CD4-positive, alpha-beta T cell treated with Interleukin-4 for 4 hours (primary cell): ENCODE measurements around the gene SLC34A3.
A peak's percentile ranks its signal among the peaks of the same experiment; 100 is the strongest.

Experiments
- DNase-seq: peaks from one replicate; pipeline ENCODE4 v3.0.0-alpha.2; 2020

Gene SLC34A3

DNA sequence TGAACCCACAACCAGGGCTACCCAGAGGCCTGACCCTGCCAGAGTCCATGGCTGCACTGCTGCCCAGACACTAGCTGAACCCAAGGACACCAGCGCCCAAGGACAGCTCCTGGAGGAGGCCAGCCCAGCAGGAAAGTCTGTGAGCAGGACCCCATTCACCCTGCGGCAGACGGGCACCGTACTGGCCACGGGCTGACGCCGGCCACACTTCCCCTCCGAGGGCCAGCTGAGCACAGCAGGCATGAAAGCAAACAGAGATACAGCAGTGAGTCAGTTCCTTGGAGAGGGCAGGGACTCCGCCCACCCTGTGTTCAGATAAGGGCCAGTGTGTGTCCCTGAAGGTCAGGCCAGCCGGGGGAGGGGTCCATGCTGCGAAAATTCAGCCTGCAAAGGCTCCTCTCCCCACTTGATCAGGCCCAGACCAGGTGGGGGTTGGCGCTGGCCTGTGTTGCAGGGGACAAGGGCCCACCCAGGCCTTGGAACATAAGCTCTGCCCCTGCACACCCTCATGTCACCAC, 11.9 kb upstream of the SLC34A3 start:
- DNase-seq: no peak

DNA sequence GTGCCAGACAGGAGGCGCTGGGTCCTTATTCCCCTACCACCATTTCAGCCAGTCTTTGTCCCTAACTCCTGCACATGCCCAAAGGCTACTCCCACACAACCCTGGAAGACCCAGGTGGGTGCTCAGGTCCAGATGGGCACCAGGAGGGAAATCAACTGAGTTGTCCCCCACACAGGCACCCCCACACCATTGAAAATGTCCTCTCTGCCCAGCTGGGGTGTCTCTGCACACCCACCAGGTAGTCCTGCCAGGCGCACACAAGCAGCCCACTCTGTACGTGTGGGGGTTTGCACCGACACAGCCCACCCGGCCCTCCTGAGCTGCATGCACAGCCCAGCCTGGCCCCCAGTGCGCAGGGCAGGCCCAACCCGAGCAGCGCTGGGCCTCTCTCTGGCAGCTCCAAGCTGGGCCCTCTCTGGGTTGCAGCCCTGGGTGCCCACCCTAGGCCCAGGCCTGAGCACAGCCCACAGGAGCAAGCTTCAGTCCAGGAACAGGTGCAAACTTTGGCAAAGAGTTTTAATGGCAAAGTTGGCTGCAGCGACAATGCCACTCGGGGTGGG, 10.9 kb upstream of the SLC34A3 start:
- no peak for DNase-seq

DNA sequence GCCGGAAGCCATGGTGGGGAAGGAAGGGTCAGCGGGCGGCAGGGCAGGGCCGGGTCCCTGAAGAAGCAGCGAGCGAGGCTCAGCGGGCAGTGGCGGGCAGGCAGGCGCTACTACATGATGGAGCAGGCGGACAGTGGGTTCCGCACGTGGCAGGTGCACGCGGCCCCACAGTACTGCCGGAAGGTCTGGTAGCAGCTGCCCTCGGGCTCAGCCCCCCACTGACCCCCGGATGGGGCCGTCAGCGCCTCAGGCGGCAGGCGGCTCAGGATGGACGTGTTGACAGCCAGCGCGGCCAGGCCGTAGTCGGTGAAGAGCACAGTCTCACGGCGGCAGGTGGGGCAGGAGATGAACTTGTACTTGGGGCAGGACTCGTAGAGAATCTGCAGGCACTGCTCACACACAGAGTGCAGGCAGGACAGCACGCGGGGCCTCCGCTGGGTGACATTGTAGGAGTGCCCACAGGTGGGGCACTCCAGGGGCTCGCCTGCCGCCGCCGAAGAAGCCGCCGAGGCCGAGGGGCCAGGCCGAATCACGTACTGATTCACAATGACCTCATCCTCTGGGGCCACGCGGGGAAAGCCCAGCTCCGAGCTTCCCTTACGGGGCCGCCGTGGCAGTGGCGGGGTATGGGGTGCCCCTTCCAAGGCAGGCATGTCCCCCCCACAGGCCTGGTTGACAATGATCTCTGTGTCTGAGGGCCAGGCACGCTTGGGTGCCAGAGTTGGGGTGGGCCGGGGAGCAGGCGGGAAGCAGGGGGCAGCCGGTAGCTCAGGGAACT, 10.2 kb upstream of the SLC34A3 start:
- DNase-seq: no peak

DNA sequence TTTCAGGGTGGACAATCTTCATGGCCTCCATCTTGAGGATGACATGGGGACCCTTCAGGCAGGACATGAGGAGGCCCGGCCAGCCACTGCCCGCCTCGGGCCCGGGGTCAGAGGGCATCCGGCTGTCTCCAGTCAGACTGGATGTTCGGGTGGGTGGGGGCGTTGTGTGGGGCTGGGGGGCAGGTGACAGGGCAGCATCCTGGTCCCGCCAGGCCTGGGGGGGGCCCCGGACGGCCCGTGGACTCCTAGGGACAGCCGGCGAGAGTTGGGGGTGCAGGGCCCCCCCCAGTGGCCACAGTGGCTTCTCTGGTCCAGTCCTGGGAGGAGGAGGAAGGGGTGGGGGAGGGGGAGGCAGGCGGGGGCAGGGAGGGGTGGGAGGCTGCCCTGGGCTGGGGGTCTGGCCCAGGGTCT, 9.6 kb upstream of the SLC34A3 start:
- DNase-seq: no peak

DNA sequence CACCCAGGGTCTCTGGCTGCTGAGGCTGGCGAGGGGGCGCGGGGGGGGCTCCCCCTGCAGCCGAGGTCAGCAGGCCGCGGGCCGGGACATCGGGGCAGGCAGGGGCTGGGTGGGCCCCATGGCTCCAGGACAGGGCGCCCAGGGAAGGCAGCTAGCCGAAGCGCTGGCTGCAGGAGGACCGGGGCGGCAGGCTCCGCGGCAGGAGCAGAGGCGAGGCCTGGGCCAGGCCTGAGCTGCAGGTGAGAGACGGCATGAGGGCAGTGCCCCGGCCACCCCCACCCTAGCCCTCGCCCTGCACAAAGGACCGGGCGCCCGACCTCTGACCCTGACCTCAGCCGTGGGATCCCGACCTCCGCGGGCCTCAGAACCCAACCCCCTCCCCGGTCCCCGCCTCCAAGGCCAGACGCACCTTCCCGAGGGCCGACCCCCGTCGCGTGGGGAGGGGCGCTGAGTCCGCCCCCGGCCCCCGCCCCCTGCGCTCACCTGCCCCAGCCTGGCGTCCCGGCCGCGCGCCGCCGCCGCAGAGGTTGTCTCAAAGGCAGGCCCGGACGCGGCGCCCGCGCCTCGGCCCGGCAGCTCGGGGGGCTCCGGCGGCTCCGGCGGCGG, 9.1 kb upstream of the SLC34A3 start:
- no peak for DNase-seq

DNA sequence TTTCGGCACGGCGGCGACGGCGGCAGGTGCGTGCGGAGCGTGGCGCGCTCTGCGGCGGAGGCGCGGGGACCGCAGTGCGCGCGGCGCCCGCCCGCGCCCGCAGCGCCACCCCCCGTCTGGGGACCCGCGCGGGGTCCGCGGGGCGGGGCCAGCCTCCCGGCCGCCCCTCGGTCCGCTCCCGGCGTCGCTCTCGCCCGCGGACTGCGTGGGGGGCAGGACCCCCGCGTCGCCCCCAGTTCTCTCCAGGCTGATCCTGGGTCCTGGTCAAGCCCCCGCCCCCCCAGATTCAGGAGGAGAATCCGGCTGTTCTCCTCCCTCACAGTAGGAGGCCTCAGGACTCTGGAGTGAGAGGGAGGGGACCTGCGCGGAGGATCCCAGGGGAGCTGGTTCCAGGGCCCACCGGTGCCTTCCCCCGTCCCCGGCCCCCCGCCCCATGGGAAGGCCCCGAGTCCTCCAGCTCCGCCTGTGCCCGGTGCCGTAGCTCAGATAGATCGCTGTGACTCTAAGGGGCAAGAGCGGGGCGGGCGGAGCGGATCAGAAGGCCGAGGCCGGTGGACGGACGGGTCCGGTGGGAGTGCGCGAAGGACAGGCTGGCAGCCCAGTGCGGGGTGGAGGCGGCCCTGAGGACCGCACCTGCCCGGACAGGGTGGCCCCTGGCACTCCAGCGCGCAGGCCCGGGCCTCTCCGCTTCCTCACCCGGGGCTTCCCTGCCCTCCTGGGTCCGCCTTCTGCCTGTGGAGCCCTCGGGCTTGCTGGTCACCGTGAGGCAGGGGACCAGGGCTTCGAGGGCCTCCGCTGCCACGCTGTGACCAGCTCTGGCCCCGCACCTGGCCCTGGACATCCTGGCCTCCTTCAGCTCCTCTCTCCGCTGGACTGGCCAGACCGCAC, 8.3 kb upstream of the SLC34A3 start, which contains the start of gene RNF208:
Gene RNF208, minus strand, starts transcription at position 51 of the 888 bp plus-strand sequence. CDS start 1,028 bp downstream, outside the sequence.
- no peak for DNase-seq

- peak; percentile 99 for DNase-seq
These were observed 7.4 kb upstream of the SLC34A3 start for GRCh38 chr9:137223078-137223970.

DNA sequence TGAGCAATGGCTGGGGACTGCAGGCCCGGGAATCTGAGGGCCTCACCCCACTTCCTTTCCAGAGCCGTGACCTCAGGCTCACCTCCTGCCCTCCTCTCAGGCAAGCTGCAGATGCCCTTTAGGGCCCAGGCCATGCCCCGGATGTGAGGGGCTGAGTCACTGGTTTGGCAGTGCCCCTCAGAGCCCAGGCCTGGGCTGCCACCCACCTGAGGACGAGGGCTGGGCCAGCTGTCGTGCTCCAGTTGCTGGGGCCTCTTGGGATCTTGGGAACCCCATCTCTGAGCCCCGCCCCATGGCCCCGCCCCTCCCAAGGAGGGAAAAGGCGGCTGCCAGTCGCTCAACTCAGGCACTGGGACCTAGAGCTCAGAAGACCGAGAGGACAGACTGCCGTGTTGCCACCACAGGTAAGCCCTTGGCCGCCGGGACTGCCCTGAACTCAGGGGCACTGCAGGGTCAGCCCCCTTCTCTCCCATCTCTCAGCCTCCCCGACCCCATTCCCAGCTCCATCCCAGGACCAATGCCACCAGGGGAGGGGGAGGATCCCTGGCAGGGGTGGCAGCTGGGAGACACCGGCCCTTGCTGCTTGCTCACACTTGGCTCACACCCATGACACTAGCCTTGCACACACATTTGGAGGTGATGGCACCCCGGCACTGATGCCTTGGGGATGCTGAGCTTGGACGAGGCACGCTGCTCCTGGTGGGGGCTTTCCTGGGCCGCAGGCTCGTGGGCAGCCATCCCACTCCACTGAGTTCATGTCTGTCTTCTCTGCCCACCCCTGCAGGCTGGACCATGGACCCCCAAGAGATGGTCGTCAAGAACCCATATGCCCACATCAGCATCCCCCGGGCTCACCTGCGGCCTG, 5.6 kb upstream of the SLC34A3 start, which contains the start of gene CYSRT1:
Gene CYSRT1, plus strand, starts transcription at position 345 of the 865 bp plus-strand sequence. Its CDS starts 448 bp downstream, at position 793.
- no peak for DNase-seq

DNA sequence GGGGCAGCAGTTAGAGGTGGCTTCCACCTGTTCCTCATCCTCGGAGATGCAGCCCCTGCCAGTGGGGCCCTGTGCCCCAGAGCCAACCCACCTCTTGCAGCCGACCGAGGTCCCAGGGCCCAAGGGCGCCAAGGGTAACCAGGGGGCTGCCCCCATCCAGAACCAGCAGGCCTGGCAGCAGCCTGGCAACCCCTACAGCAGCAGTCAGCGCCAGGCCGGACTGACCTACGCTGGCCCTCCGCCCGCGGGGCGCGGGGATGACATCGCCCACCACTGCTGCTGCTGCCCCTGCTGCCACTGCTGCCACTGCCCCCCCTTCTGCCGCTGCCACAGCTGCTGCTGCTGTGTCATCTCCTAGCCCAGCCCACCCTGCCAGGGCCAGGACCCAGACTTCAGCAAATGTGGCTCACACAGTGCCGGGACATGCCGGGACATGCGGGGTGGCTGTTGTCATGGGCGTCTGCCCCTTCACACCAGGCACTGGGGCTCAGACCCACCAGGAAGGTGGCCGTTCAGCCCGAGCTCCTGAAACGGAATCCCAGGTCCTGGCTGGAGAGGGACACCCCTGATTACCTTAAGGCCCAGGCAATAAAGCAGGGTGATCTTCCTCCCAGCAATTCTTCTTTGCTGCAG, 4.9 kb upstream of the SLC34A3 start:
- no peak for DNase-seq

- no peak for DNase-seq
These were observed 4.2 kb upstream of the SLC34A3 start for GRCh38 chr9:137226338-137227053.

GRCh38 chr9:137227054-137227852, 3.4 kb upstream of the SLC34A3 start, which contains the start of gene RNF224:
Gene RNF224, plus strand, starts transcription at chr9:137227502. Its CDS starts 834 bp downstream, at chr9:137228336.
- peak; percentile 76 for DNase-seq

- DNase-seq: no peak
These were observed 2.7 kb upstream of the SLC34A3 start for GRCh38 chr9:137227853-137228505.

- no peak for DNase-seq
These were observed 2.2 kb upstream of the SLC34A3 start for GRCh38 chr9:137228506-137228967.

DNA sequence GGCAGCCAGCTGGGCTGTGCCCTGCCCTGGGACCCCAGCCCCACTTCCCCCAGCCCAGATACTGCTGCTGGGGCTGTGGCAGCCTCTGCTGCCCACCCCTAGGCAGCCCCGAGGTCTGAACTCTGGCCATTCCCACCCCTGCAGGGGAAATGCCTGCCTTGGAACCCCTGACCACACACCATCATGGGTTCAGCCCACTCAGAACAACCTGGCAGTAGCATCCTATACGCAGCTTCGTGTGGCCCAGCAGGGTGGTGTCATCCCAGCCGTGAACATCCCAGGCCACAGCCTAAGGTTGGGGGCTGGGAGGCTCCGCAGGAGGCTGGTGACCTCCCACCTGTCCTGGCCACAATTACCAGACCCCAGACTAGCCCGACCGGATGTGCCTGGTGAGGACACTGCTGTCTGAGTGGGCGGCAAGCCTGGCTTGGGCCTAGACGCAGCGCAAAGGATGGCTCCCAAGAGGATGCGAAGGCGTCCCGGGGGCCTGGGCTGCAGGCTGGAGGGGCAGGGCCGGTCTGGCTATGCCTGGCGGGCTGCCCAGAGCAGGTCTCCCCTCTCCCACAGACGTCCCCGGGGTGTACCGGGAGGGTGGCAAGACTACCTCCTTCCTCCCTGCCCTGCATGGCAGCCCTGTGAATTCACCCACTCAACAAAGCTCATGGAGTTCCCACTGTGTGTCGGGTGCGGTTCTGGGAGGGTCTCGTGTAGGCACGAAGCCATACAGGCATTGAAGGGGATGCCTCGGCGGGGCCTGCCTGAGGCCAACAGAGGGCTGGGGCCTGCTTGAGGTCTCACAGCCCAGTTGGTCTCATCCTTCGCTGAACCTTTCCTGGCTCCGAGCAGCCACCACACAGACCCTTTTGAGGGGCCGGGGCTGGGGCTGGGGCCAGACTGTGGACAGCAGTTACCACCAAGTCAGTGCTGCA, 1.5 kb upstream of the SLC34A3 start:
- DNase-seq: no peak

GRCh38 chr9:137229903-137230704, 597 bp upstream of the SLC34A3 start:
- no peak for DNase-seq
